HL-60 (cell line): Measurements from ENCODE around the gene ELFN2.

Experiments used
- DNase-seq, 2 experiments: peaks; one replicate each; pipeline ENCODE4 v3.0.0-alpha.2; 2010 to 2020; ENCODE audit warnings: low read depth in 1 of 2, low spot score in 1 of 2
- H3K27ac ChIP-seq: fragments of 250-450 bp; sonication (Bioruptor Pico); replicated peaks from 2 replicates; pipeline ENCODE4 v1.5.1; 2020; ENCODE audit warnings: mild to moderate bottlenecking, moderate library complexity
- H3K27me3 ChIP-seq: fragments of 250-450 bp; sonication (Bioruptor Pico); 2 replicates; pipeline ENCODE4 v1.5.1; 2021; ENCODE audit warnings: mild to moderate bottlenecking, moderate library complexity; ENCODE audit not compliant: insufficient read depth, poor library complexity, severe bottlenecking
- H3K4me3 ChIP-seq: replicated peaks from 2 replicates; pipeline ENCODE4 v1.5.1; 2011; ENCODE audit warnings: mild to moderate bottlenecking, control low read depth, low read length; ENCODE audit not compliant: insufficient read depth
- CTCF ChIP-seq: IDR thresholded peaks from one replicate; pipeline ENCODE4 v1.5.1; 2011; ENCODE audit warnings: low read length, control low read depth, inconsistent platforms; ENCODE audit not compliant: insufficient read depth
- GABPA ChIP-seq: IDR thresholded peaks from 2 replicates; pipeline ENCODE4 v1.6.1; 2012; ENCODE audit warnings: low read depth
- POLR2AphosphoS5 ChIP-seq: IDR thresholded peaks from 2 replicates; pipeline ENCODE4 v1.6.1; 2012; ENCODE audit warnings: low read depth
- REST ChIP-seq: IDR thresholded peaks from 2 replicates; pipeline ENCODE4 v1.6.1; 2012; ENCODE audit warnings: low read depth; ENCODE audit not compliant: insufficient replicate concordance
- SPI1 ChIP-seq: IDR thresholded peaks from 2 replicates; pipeline ENCODE4 v1.6.1; 2012; ENCODE audit warnings: low read depth, mild to moderate bottlenecking, borderline replicate concordance

Gene ELFN2

DNA sequence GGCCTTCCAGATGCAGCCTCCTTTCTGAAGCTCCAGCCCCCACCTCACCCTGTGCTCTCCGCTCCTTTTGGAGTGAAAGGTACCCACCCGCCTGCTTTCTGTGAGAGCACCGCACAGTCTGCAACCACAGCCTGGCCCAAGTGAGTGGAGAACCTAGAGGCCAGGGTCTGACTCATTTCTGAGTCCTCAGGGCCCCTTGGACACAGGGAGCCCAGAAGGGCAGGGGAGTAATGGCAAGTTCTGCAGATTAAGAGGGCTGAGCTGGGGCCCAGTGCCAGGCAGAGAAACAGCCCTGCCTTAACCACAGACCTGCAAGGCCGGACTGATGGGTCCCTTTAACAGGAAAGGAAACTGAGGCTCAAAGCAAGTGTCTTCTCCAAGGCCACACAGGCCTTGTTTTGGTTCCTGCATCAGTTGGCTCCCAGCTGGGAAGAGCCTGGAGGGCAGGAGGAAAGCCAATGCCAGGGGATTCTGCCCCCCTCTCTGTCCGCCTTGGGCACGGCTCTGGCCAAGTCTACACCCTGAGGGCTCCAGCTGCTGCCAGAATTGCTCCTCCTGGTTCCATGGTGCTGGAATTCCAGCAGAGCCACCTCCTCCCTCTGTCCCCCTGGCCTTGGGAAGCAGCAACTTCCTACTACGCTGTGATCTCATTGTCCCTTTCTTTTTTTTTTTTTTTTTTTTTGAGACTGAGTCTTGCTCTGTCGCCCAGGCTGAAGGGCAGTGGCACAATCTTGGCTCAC is 89.9 kb downstream of the ELFN2 start:
- TF ChIP-seq REST (no peak), GABPA (no peak), CTCF (no peak), POLR2AphosphoS5 (no peak), SPI1 (no peak)
- Histone ChIP-seq H3K27me3 (peaks cover 29% of the 10 kb centered on the region), H3K27ac (no peak overlapping the region)

GRCh38 chr22:37336579-37336978 is 90.7 kb downstream of the ELFN2 start:
- Histone ChIP-seq H3K4me3 (no peak overlapping the region), H3K27me3 (peaks cover 29% of the 10 kb centered on the region), H3K27ac (no peak overlapping the region)
- no peak for DNase-seq
- TF ChIP-seq POLR2AphosphoS5 = no peak
- no peak for TF ChIP-seq SPI1
- no peak for TF ChIP-seq GABPA
- TF ChIP-seq CTCF = no peak
- no peak for TF ChIP-seq REST

More for the DNA sequence above, 89.9 kb downstream of the ELFN2 start:
- no peak overlapping the region for H3K4me3 ChIP-seq
- no peak for DNase-seq

GRCh38 chr22:37335806-37336199 is 91.5 kb downstream of the ELFN2 start:
- H3K4me3 ChIP-seq = no peak overlapping the region
- TF ChIP-seq REST (no peak), SPI1 (no peak), CTCF (no peak), POLR2AphosphoS5 (no peak), GABPA (no peak)
- no peak for DNase-seq
- H3K27ac ChIP-seq = no peak overlapping the region
- peaks cover 29% of the 10 kb centered on the region for H3K27me3 ChIP-seq
